Measurements from ENCODE around the gene MEGF11.

Gene MEGF11

DNA sequence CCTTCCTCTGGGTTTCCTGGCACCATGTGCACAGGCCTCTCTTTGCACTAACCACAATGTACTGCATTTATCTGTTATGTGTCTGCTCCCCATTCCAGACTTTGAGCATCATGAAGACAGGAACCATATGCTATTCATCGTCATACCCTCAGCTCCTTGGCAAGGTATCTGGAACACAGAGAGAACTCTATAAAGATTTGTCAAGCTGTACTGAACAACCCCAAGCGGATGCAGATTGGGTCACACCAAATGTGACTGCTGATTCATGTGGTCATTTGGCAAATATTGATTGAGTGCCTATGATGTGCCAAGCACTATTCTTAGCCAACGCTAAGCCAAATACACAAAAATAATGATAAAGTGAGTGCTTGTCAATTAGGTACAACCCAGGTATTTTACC is 7.5 kb upstream of the MEGF11 start:
- TF ChIP-seq GABPA (IDR thresholded peaks at IDR 0.05; ENCODE audit: low read depth), result no peak
- TF ChIP-seq, protein P1, sequence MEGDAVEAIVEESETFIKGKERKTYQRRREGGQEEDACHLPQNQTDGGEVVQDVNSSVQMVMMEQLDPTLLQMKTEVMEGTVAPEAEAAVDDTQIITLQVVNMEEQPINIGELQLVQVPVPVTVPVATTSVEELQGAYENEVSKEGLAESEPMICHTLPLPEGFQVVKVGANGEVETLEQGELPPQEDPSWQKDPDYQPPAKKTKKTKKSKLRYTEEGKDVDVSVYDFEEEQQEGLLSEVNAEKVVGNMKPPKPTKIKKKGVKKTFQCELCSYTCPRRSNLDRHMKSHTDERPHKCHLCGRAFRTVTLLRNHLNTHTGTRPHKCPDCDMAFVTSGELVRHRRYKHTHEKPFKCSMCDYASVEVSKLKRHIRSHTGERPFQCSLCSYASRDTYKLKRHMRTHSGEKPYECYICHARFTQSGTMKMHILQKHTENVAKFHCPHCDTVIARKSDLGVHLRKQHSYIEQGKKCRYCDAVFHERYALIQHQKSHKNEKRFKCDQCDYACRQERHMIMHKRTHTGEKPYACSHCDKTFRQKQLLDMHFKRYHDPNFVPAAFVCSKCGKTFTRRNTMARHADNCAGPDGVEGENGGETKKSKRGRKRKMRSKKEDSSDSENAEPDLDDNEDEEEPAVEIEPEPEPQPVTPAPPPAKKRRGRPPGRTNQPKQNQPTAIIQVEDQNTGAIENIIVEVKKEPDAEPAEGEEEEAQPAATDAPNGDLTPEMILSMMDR (IDR thresholded peaks at IDR 0.05; ENCODE audit: insufficient read depth, low read length), result no peak
- TF ChIP-seq, protein P2, sequence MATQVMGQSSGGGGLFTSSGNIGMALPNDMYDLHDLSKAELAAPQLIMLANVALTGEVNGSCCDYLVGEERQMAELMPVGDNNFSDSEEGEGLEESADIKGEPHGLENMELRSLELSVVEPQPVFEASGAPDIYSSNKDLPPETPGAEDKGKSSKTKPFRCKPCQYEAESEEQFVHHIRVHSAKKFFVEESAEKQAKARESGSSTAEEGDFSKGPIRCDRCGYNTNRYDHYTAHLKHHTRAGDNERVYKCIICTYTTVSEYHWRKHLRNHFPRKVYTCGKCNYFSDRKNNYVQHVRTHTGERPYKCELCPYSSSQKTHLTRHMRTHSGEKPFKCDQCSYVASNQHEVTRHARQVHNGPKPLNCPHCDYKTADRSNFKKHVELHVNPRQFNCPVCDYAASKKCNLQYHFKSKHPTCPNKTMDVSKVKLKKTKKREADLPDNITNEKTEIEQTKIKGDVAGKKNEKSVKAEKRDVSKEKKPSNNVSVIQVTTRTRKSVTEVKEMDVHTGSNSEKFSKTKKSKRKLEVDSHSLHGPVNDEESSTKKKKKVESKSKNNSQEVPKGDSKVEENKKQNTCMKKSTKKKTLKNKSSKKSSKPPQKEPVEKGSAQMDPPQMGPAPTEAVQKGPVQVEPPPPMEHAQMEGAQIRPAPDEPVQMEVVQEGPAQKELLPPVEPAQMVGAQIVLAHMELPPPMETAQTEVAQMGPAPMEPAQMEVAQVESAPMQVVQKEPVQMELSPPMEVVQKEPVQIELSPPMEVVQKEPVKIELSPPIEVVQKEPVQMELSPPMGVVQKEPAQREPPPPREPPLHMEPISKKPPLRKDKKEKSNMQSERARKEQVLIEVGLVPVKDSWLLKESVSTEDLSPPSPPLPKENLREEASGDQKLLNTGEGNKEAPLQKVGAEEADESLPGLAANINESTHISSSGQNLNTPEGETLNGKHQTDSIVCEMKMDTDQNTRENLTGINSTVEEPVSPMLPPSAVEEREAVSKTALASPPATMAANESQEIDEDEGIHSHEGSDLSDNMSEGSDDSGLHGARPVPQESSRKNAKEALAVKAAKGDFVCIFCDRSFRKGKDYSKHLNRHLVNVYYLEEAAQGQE (IDR thresholded peaks at IDR 0.05; ENCODE audit: insufficient replicate concordance, low read depth), result no peak
- Histone ChIP-seq H3K27me3 (ENCODE audit: insufficient read depth, poor library complexity, severe bottlenecking) (peaks cover 10% of the 10 kb centered on the region), H3K27ac (replicated peaks) (no peak overlapping the region)

DNA sequence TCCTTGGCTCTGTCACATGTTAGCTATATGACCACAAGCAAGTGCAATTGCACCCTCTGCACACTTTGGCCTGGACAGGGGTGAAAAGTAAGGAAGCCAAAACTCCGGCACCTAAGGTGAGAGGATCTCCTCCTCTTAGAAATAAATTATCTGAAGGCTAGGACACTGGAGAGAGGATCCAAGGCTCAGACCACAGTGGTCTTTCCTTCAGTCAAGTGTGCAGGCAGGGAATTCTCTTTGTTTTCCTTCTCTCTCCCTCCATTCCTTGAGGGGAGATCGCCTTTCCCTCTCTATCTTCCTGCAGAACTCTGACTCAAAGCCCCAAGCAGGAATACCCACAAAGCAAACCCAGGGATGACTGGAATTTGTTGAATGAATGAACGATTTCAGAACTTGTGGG is 3.1 kb upstream of the MEGF11 start:
- Histone ChIP-seq H3K4me3 (replicated peaks; ENCODE audit: insufficient read depth, low read length) (no peak overlapping the region), H3K27me3 (ENCODE audit: insufficient read depth, poor library complexity, severe bottlenecking) (peaks cover 48% of the 10 kb centered on the region), H3K27ac (replicated peaks) (no peak overlapping the region)
- no peak for DNase-seq (ENCODE audit: low read depth in 1 of 2, low spot score in 1 of 2)
- TF ChIP-seq GABPA (IDR thresholded peaks at IDR 0.05; ENCODE audit: low read depth), result no peak
- TF ChIP-seq, protein P1 (IDR thresholded peaks at IDR 0.05; ENCODE audit: insufficient read depth, low read length), result no peak
- TF ChIP-seq, protein P2 (IDR thresholded peaks at IDR 0.05; ENCODE audit: insufficient replicate concordance, low read depth), result no peak
- no peak for TF ChIP-seq POLR2AphosphoS5 (IDR thresholded peaks at IDR 0.05; ENCODE audit: low read depth)
- no peak for TF ChIP-seq SPI1 (IDR thresholded peaks at IDR 0.05; ENCODE audit: borderline replicate concordance, low read depth)

More for the DNA sequence above, 7.5 kb upstream of the MEGF11 start:
- no peak for DNase-seq (ENCODE audit: low read depth in 1 of 2, low spot score in 1 of 2)
- no peak overlapping the region for H3K4me3 ChIP-seq (replicated peaks; ENCODE audit: insufficient read depth, low read length)

DNA sequence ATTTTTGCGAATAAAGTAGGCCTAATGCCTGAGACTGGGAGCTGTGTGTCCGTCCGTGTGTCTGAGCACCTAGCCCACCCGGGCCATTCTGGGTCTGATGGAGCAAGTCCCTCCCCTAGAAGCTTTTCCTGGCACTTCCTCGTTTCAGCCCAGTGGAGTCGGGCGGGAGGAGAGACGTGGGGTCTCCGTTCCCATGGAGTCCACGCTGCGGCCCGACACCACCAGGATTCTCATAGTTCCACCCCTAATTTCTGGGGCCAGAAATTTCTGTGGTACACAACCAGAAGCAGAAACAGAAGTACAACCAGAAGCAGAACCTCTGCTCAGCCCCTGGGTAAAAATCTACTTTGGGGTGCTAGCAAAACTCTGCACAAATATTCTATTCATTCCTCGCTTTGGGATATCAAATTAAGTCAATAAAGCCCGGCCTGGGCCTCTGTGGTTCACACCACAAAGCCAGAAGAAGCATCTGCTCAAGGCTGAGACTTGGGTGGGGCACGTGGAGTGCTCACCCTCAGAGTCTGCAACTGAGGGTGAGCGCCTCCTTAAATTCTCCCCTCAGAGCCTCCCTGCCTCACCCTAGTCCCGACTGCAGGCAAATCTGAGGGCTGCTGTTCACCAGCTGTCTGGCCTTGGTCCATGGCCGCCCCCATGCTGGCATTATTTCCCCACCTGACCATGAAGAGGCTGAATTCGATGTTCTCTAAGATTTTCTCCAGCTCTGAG is 1.6 kb upstream of the MEGF11 start:
- TF ChIP-seq POLR2AphosphoS5 (IDR thresholded peaks at IDR 0.05; ENCODE audit: low read depth), result no peak
- no peak for TF ChIP-seq GABPA (IDR thresholded peaks at IDR 0.05; ENCODE audit: low read depth)
- TF ChIP-seq, protein P1 (IDR thresholded peaks at IDR 0.05; ENCODE audit: insufficient read depth, low read length), result no peak
- TF ChIP-seq, protein P2 (IDR thresholded peaks at IDR 0.05; ENCODE audit: insufficient replicate concordance, low read depth), result no peak
- TF ChIP-seq SPI1 (IDR thresholded peaks at IDR 0.05; ENCODE audit: borderline replicate concordance, low read depth), result no peak
- DNase-seq (ENCODE audit: low read depth in 1 of 2, low spot score in 1 of 2), result no peak
- H3K27me3 ChIP-seq (ENCODE audit: insufficient read depth, poor library complexity, severe bottlenecking), result peaks cover 62% of the 10 kb centered on the region
- H3K27ac ChIP-seq (replicated peaks), result no peak overlapping the region
- no peak overlapping the region for H3K4me3 ChIP-seq (replicated peaks; ENCODE audit: insufficient read depth, low read length)
